SU-DHL-6 (cell line): ENCODE measurements around the gene ACTN4.

Experiments used
- H2AFZ ChIP-seq: fragments of 200-600 bp; sonication (generic); 2 replicates; pipeline ENCODE4 v1.6.1; 2014; ENCODE audit warnings: low read depth, mild to moderate bottlenecking, moderate library complexity, mixed read lengths, antibody characterized with exemption, low read length; ENCODE audit not compliant: severe bottlenecking
- H3F3A ChIP-seq: fragments of 200-600 bp; shearing (Covaris generic); 2 replicates; pipeline ENCODE4 v1.6.0; 2016; ENCODE audit warnings: antibody characterized with exemption, mild to moderate bottlenecking; ENCODE audit not compliant: insufficient read depth
- H3K27ac ChIP-seq: fragments of 200-600 bp; sonication (generic); 2 replicates; pipeline ENCODE4 v1.5.1; 2016; ENCODE audit warnings: low read depth, mild to moderate bottlenecking, low read length, moderate library complexity, mixed read lengths
- H3K27me3 ChIP-seq: fragments of 200-600 bp; sonication (generic), shearing (Covaris generic); 2 replicates; pipeline ENCODE4 v1.6.0; 2014; ENCODE audit warnings: mild to moderate bottlenecking, low read length
- H3K36me3 ChIP-seq: fragments of 200-600 bp; sonication (generic); 2 replicates; pipeline ENCODE4 v1.6.1; 2014; ENCODE audit warnings: mild to moderate bottlenecking, low read length, mixed read lengths
- H3K4me2 ChIP-seq: fragments of 300-600, 200-600 bp; shearing (Covaris generic), sonication (generic); 2 replicates; pipeline ENCODE4 v1.6.0; 2014; ENCODE audit warnings: low read length, low read depth, mild to moderate bottlenecking; ENCODE audit not compliant: poor library complexity, severe bottlenecking
- H3K4me3 ChIP-seq: fragments of 200-600 bp; sonication (generic); 2 replicates; pipeline ENCODE4 v1.5.1; 2014; ENCODE audit warnings: antibody characterized with exemption, low read length, mild to moderate bottlenecking, mixed read lengths; ENCODE audit not compliant: insufficient read depth, poor library complexity, severe bottlenecking
- H3K79me2 ChIP-seq: fragments of 200-600 bp; sonication (generic); 2 replicates; pipeline ENCODE4 v1.6.1; 2014; ENCODE audit warnings: mild to moderate bottlenecking, low read length, moderate library complexity; ENCODE audit not compliant: insufficient read depth
- H3K9ac ChIP-seq: fragments of 200-600 bp; sonication (generic); 2 replicates; pipeline ENCODE4 v1.7.0; 2014; ENCODE audit warnings: mild to moderate bottlenecking, low read length
- H3K9me2 ChIP-seq: fragments of 200-600 bp; sonication (generic); replicated peaks from 2 replicates; pipeline ENCODE4 v1.6.1; 2014; ENCODE audit warnings: low read length; ENCODE audit not compliant: insufficient read depth
- H3K9me3 ChIP-seq: fragments of 200-600 bp; sonication (generic); 2 replicates; pipeline ENCODE4 v1.6.1; 2014; ENCODE audit warnings: low read length, mixed read lengths; ENCODE audit not compliant: insufficient read depth
- H4K20me1 ChIP-seq: fragments of 200-600 bp; sonication (generic); 2 replicates; pipeline ENCODE4 v1.6.1; 2014; ENCODE audit warnings: low read depth, mild to moderate bottlenecking, antibody characterized with exemption, low read length, moderate library complexity, mixed read lengths
- CTCF ChIP-seq: fragments of 200-600 bp; sonication (generic); IDR thresholded peaks from one replicate; pipeline ENCODE4 v1.5.1; 2017; ENCODE audit warnings: antibody characterized with exemption, mild to moderate bottlenecking, low read length, moderate library complexity; ENCODE audit not compliant: insufficient read depth, poor library complexity, severe bottlenecking
- EZH2phosphoT487 ChIP-seq: fragments of 200-600 bp; sonication (generic), shearing (Covaris generic); conservative IDR thresholded peaks from 2 replicates; pipeline ENCODE4 v1.6.1; 2018; ENCODE audit warnings: mild to moderate bottlenecking, antibody characterized with exemption, low read length, moderate library complexity, mixed read lengths

ACTN4 gene

GRCh38 chr19:38737921-38738737 is 90.7 kb downstream of the ACTN4 start:
- Histone ChIP-seq H2AFZ (no peak overlapping the region), H3K4me3 (no peak overlapping the region)

GRCh38 chr19:38739440-38740256 is 92.2 kb downstream of the ACTN4 start:
- TF ChIP-seq CTCF (no peak), EZH2phosphoT487 (no peak)
- H3K36me3 ChIP-seq: no peaks in the 10 kb centered on the region
- H3K79me2 ChIP-seq: no peaks in the 10 kb centered on the region
- H3K9ac ChIP-seq: no peak overlapping the region
- no peaks in the 10 kb centered on the region for H3K9me3 ChIP-seq
- no peaks in the 10 kb centered on the region for H4K20me1 ChIP-seq
- H3K4me2 ChIP-seq: no peak overlapping the region
- no peak overlapping the region for H3K4me3 ChIP-seq
- peaks cover 6% of the 10 kb centered on the region for H3F3A ChIP-seq
- H2AFZ ChIP-seq: no peak overlapping the region
- no peak overlapping the region for H3K27ac ChIP-seq
- H3K27me3 ChIP-seq: no peaks in the 10 kb centered on the region
- H3K9me2 ChIP-seq: no peaks in the 10 kb centered on the region

More at GRCh38 chr19:38737921-38738737, 90.7 kb downstream of the ACTN4 start:
- no peaks in the 10 kb centered on the region for H4K20me1 ChIP-seq
- no peaks in the 10 kb centered on the region for H3K27me3 ChIP-seq
- H3K4me2 ChIP-seq: no peak overlapping the region
- no peak for TF ChIP-seq EZH2phosphoT487
- no peak overlapping the region for H3K27ac ChIP-seq
- H3K36me3 ChIP-seq: no peaks in the 10 kb centered on the region
- no peaks in the 10 kb centered on the region for H3K9me2 ChIP-seq
- peaks cover 6% of the 10 kb centered on the region for H3F3A ChIP-seq
- H3K9me3 ChIP-seq: no peaks in the 10 kb centered on the region
- no peaks in the 10 kb centered on the region for H3K79me2 ChIP-seq
- no peak overlapping the region for H3K9ac ChIP-seq

- no peak overlapping the region for H3K4me3 ChIP-seq
Observed at GRCh38 chr19:38740257-38740592, 92.8 kb downstream of the ACTN4 start.

More at GRCh38 chr19:38740257-38740592, 92.8 kb downstream of the ACTN4 start:
- Histone ChIP-seq H3K9me3 (no peaks in the 10 kb centered on the region), H2AFZ (no peak overlapping the region), H3K9me2 (no peaks in the 10 kb centered on the region), H3K27me3 (no peaks in the 10 kb centered on the region), H3K9ac (no peak overlapping the region), H4K20me1 (no peaks in the 10 kb centered on the region), H3K4me2 (no peak overlapping the region), H3K36me3 (no peaks in the 10 kb centered on the region), H3F3A (peaks cover 2% of the 10 kb centered on the region), H3K27ac (no peak overlapping the region), H3K79me2 (no peaks in the 10 kb centered on the region)
- no peak for TF ChIP-seq CTCF
- TF ChIP-seq EZH2phosphoT487: no peak
